Transverse colon (tissue), 4 donors: ENCODE measurements around the gene KCP. TPM values are rescaled to one million over a fixed set of nuclear protein-coding genes. Genes with fewer than 3 reads are reported as not detected.
"Not testable (repeated sequence)": the region's sequence is repeated elsewhere in the genome, so short reads cannot be mapped to it uniquely, and the experiment has no call there.

Source experiments
- DNase-seq: peaks from one replicate; pipeline ENCODE4 v3.0.0-alpha.2; 2019
- H3K27ac ChIP-seq, 4 donors: fragments of 200-600 bp; sonication (generic); 2 replicates each; pipeline ENCODE4 v1.5.1; 2016 to 2018; ENCODE audit warnings: inconsistent platforms in 4 of 4
- H3K27me3 ChIP-seq: fragments of 200-600 bp; sonication (generic); 2 replicates; pipeline ENCODE4 v1.5.1; 2017; ENCODE audit warnings: inconsistent platforms
- H3K36me3 ChIP-seq, 4 donors: fragments of 200-600 bp; sonication (generic); 2 replicates each; pipeline ENCODE4 v1.5.1; 2017 to 2019; ENCODE audit warnings: inconsistent platforms in 4 of 4
- H3K4me1 ChIP-seq, 4 donors: fragments of 200-600 bp; sonication (generic); 2 replicates each; pipeline ENCODE4 v1.5.1; 2017 to 2020; ENCODE audit warnings: inconsistent platforms in 4 of 4
- H3K4me3 ChIP-seq, 4 donors: fragments of 200-600 bp; sonication (generic); 1 replicate in 1 of 4; 2 replicates in 3 of 4; pipeline versions ENCODE4 v1.5.1 to v1.6.1; 2017 to 2019; ENCODE audit warnings: inconsistent platforms in 4 of 4
- H3K9me3 ChIP-seq, 2 donors: fragments of 200-600 bp; sonication (generic); 2 replicates each; pipeline ENCODE4 v1.5.1; 2017 to 2019; ENCODE audit warnings: inconsistent platforms in 2 of 2
- CTCF ChIP-seq, 5 experiments: fragments of 200-600 bp in 3 of 5; fragments of 450-650 bp in 2 of 5; sonication (generic) in 3 of 5; IDR thresholded peaks; 1 replicate in 2 of 5; 2 replicates in 3 of 5; pipeline ENCODE4 v1.5.1; 2016 to 2017; ENCODE audit warnings: antibody characterized with exemption in 5 of 5, inconsistent platforms in 3 of 5, mild to moderate bottlenecking in 2 of 5, moderate library complexity in 1 of 5
- EP300 ChIP-seq: sonication (generic); formaldehyde crosslinking; IDR thresholded peaks from one replicate; pipeline ENCODE4 v1.6.1; 2017; ENCODE audit warnings: antibody characterized with exemption, low read depth
- POLR2A ChIP-seq: fragments of 450-650 bp; IDR thresholded peaks from one replicate; pipeline ENCODE4 v1.6.1; 2016; ENCODE audit warnings: antibody characterized with exemption, mild to moderate bottlenecking, moderate library complexity
- POLR2AphosphoS5 ChIP-seq, 3 donors: sonication (generic); formaldehyde crosslinking; IDR thresholded peaks; one replicate each; pipeline ENCODE4 v1.6.1; 2016; ENCODE audit warnings: antibody characterized with exemption in 3 of 3
- WGBS, 2 donors: methylation state at CpG; one replicate each; pipeline ENCODE4 v1.1.5; 2018; ENCODE audit warnings: low coverage in 1 of 2; 5-methylcytosine and 5-hydroxymethylcytosine counted together
- in situ Hi-C, 4 donors: fragments of 200-750 bp; cut with MboI; loops; one replicate each; pipeline versions ENCODE4 v1.15.0 to v1.15.1; 2017; ENCODE audit warnings: low sequenced_read_pairs in 3 of 4, low pct_ligation_motif_present in 1 of 4, low pct_unique_long_range_greater_than_20kb in 1 of 4
- intact Hi-C: fragments of 100-400 bp; cut with DNase I; formaldehyde crosslinking; loops from one replicate; pipeline ENCODE4 v1.15.1; 2023; ENCODE audit warnings: low total_unique reads
- total RNA-seq, 4 donors: library from RNA; depleted of rRNA; stranded (reverse); fragments of >200 nt; gene quantifications; one replicate each; pipeline ENCODE4 v1.1.0, GENCODE V29; 2016

KCP gene
- total RNA-seq, 4 donors from 2014 or later = 0.32 to 0.75 (median 0.68) TPM; not detected in 1

GRCh38 chr7:128947854-128948253, 37.3 kb upstream of the KCP start:
- H3K4me3 ChIP-seq = no peak overlapping the region
- H3K4me1 ChIP-seq = no peaks in the 10 kb centered on the region
- no peaks in the 10 kb centered on the region for H3K27me3 ChIP-seq
- 94% methylated on average over 8 of the region's 9 CpGs; no CpG with 5 or more reads in 1 of the 2 donors for WGBS, 2 donors
- no peak for DNase-seq
- intact Hi-C loops = no loop called here
- TF ChIP-seq EP300 (no peak), POLR2A (no peak), CTCF (IDR thresholded peaks at IDR 0.05) (no peak), POLR2AphosphoS5 (IDR thresholded peaks at IDR 0.05) (no peak)
- no peaks in the 10 kb centered on the region for H3K36me3 ChIP-seq
- H3K9me3 ChIP-seq = no peaks in the 10 kb centered on the region
- no peak overlapping the region for H3K27ac ChIP-seq
- in situ Hi-C loops = no loop called here

DNA sequence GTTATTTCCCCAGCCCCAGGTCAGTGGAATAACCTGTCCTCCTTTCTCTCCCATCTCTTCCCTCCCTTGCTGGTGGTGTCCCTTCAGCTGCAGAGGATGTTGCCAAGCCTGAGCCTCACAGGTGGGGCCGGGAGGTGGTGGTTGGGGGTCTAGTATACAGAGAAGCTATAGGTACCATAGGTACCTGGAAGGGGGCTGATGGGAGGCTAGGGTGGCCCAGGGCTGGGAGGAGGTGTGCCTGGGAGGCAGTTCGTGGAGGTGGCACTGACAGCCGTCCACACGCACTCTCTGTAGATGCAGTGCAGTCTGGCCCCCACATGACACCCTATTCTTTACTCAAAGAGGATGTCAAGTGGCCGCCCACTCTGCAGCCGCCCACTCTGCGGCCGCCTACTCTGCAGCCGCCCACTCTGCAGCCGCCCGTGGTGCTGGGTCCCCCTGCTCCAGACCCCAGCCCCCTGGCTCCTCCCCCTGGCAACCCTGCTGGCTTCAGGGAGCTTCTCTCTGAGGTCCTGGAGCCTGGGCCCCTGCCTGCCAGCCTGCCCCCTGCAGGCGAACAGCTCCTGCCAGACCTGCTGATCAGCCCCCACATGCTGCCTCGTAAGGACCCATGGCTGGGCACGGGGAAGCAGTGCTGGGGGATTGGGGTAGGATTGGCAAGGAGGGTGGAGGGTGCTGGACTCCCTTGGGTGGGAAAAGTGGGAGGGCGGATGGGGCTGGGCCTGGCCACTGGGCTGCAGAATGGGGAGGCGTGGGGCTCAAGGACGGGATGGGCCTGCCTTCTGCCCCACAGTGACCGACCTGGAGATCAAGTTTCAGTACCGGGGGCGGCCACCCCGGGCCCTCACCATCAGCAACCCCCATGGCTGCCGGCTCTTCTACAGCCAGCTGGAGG, 36.7 kb upstream of the KCP start:
- 78% methylated on average over 17 of the region's 22 CpGs; no CpG with 5 or more reads in 1 of the 2 donors for WGBS, 2 donors
- Histone ChIP-seq H3K4me1 (no peaks in the 10 kb centered on the region), H3K27ac (no peak overlapping the region), H3K4me3 (no peak overlapping the region), H3K36me3 (no peaks in the 10 kb centered on the region), H3K27me3 (no peaks in the 10 kb centered on the region), H3K9me3 (no peaks in the 10 kb centered on the region)
- peak in 1 of 5 experiments; percentile 7 for TF ChIP-seq CTCF (IDR thresholded peaks at IDR 0.05)
- TF ChIP-seq EP300 = no peak
- DNase-seq = no peak
- intact Hi-C loops (no loop called here), in situ Hi-C loops (no loop called here)

DNA sequence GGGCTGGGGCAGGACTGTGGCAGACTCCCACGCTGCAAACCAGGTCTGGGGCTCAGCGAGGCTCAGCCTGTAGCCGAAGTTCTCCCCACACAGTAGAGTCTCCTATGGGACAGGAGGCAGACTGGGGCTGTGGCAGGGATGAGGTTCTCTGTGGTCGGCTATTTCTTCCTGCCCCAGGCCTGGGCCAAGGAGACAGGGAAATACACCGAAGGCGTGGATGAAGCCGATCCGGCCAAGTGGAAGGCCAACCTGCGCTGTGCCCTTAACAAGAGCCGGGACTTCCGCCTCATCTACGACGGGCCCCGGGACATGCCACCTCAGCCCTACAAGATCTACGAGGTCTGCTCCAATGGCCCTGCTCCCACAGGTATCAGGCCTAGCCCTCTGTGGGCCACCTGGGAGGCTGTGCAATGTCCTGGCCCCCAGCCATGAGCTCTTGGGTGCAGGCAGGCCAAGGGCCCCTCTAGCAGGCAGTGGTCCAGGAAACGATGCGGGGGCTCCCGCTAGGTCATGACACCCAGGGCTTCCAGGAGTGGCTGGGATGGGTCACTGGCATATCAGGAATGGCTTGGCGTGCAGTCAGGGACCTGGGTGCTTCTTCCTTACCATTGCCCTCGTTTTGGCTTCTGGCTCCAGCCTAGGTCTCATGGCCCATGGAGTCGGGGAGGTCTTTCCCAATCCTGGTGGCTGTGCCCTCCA, 35.3 kb upstream of the KCP start:
- no peaks in the 10 kb centered on the region for H3K9me3 ChIP-seq
- TF ChIP-seq CTCF (IDR thresholded peaks at IDR 0.05) (no peak), EP300 (no peak), POLR2A (no peak), POLR2AphosphoS5 (IDR thresholded peaks at IDR 0.05) (no peak)
- H3K4me3 ChIP-seq = no peak overlapping the region
- intact Hi-C loops = no loop called here
- WGBS, 2 donors = 88 to 93% methylated on average over 5 to 21 of the region's 21 CpGs
- H3K36me3 ChIP-seq = no peaks in the 10 kb centered on the region
- no peak overlapping the region for H3K27ac ChIP-seq
- no peak for DNase-seq
- no peaks in the 10 kb centered on the region for H3K27me3 ChIP-seq
- in situ Hi-C loops = no loop called here
- H3K4me1 ChIP-seq = no peaks in the 10 kb centered on the region

- no peaks in the 10 kb centered on the region for H3K27me3 ChIP-seq
- WGBS, 2 donors = 72 to 88% methylated on average over 4 to 7 of the region's 7 CpGs
- DNase-seq = no peak
- in situ Hi-C loops (no loop called here), intact Hi-C loops (no loop called here)
- no peak overlapping the region for H3K27ac ChIP-seq
- H3K36me3 ChIP-seq = no peaks in the 10 kb centered on the region
- H3K9me3 ChIP-seq = no peaks in the 10 kb centered on the region
- no peaks in the 10 kb centered on the region for H3K4me1 ChIP-seq
- no peak overlapping the region for H3K4me3 ChIP-seq
- no peak for TF ChIP-seq EP300
- TF ChIP-seq POLR2AphosphoS5 (IDR thresholded peaks at IDR 0.05) = no peak
- no peak for TF ChIP-seq CTCF (IDR thresholded peaks at IDR 0.05)
- no peak for TF ChIP-seq POLR2A
Observed at GRCh38 chr7:128944487-128945236, 34.2 kb upstream of the KCP start.

DNA sequence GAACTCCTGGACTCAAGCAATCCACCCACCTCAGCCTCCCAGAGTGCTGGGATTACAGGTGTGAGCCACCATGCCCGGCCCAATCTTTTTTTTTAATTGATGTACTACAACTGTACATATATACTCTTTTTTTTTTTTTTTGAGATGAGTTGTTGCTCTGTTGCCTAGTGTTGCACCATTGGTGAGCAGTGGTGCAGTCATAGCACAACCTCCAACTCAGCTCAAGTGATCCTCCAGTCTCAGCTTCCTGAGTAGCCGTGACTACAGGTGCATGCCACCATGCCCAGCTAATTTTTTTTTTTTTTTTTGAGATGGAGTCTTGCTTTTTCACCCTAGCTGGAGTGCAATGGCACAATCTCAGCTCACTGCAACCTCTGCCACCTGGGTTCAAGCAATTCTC, 32.7 kb upstream of the KCP start:
- 88% methylated on average over 2 of the region's 2 CpGs; no CpG with 5 or more reads in 1 of the 2 donors for WGBS, 2 donors
- in situ Hi-C loops, H3K36me3 ChIP-seq, intact Hi-C loops, H3K4me3 ChIP-seq, H3K27ac ChIP-seq, H3K9me3 ChIP-seq, DNase-seq: not testable (repeated sequence)
- peaks cover 11% of the 10 kb centered on the region for H3K27me3 ChIP-seq
- H3K4me1 ChIP-seq = peaks cover 4 to 13% (median 9%) of the 10 kb centered on the region in 4 donors
